CD4-positive, alpha-beta memory T cell (primary cell): Measurements from ENCODE around the gene PRKG1. TPM values are rescaled to one million over a fixed set of nuclear protein-coding genes. Genes with fewer than 3 reads are reported as not detected.
"Not testable (repeated sequence)": the region's sequence is repeated elsewhere in the genome, so short reads cannot be mapped to it uniquely, and the experiment has no call there.

Source experiments
- CTCF ChIA-PET: fragments of 350-600 bp; sonication (Branson Sonifier 250); formaldehyde crosslinking; loops from one replicate; lab custom pipeline; 2021; ENCODE audit warnings: inconsistent platforms; ENCODE audit not compliant: partially characterized antibody; lab: Charles Lee
- POLR2A ChIA-PET: fragments of 350-600 bp; sonication (Branson Sonifier 250); formaldehyde crosslinking; loops from one replicate; lab custom pipeline; 2021; ENCODE audit not compliant: partially characterized antibody; lab: Charles Lee
- DNase-seq, 5 donors: peaks; one replicate each; pipeline versions ENCODE4 v3.0.0 to v3.0.0-alpha.2; 2020 to 2022; ENCODE audit warnings: mixed read lengths in 1 of 5
- H3K27ac ChIP-seq: one replicate; pipeline ENCODE4 v1.7.0; 2013; ENCODE audit warnings: low read depth, low read length
- H3K27me3 ChIP-seq: 2 replicates; pipeline ENCODE4 v1.7.0; 2013; ENCODE audit warnings: mild to moderate bottlenecking, low read length, moderate library complexity; ENCODE audit not compliant: insufficient read depth
- H3K36me3 ChIP-seq: 2 replicates; pipeline ENCODE4 v1.7.0; 2013; ENCODE audit warnings: mild to moderate bottlenecking, low read length, moderate library complexity; ENCODE audit not compliant: insufficient read depth
- H3K4me1 ChIP-seq: 2 replicates; pipeline ENCODE4 v1.7.0; 2013; ENCODE audit warnings: mild to moderate bottlenecking, low read length, moderate library complexity; ENCODE audit not compliant: insufficient read depth
- H3K4me3 ChIP-seq, 2 donors: one replicate each; pipeline ENCODE4 v1.7.0; 2013; ENCODE audit warnings: low read length in 2 of 2, mild to moderate bottlenecking in 1 of 2
- H3K9me3 ChIP-seq, 2 donors: one replicate each; pipeline ENCODE4 v1.7.0; 2013; ENCODE audit warnings: low read length in 2 of 2, control low read depth in 1 of 2; ENCODE audit not compliant: control insufficient read depth in 1 of 2
- H3K27ac Mint-ChIP-seq, 7 donors: one replicate each; pipeline ENCODE4 v1.8.0; 2020 to 2021; ENCODE audit warnings: mixed read lengths in 7 of 7, mild to moderate bottlenecking in 6 of 7, inconsistent platforms in 3 of 7, moderate library complexity in 3 of 7
- H3K27me3 Mint-ChIP-seq, 2 donors: one replicate each; pipeline ENCODE4 v1.8.0; 2020 to 2021; ENCODE audit warnings: mixed read lengths in 2 of 2
- H3K36me3 Mint-ChIP-seq, 2 donors: one replicate each; pipeline ENCODE4 v1.8.0; 2020 to 2021; ENCODE audit warnings: mixed read lengths in 2 of 2, inconsistent platforms in 1 of 2, mild to moderate bottlenecking in 1 of 2
- H3K4me1 Mint-ChIP-seq, 4 donors: one replicate each; pipeline ENCODE4 v1.8.0; 2020 to 2021; ENCODE audit warnings: mixed read lengths in 4 of 4, mild to moderate bottlenecking in 1 of 4
- H3K4me3 Mint-ChIP-seq, 8 donors: one replicate each; pipeline ENCODE4 v1.8.0; 2020 to 2021; ENCODE audit warnings: mixed read lengths in 8 of 8, mild to moderate bottlenecking in 7 of 8, moderate library complexity in 6 of 8, inconsistent platforms in 3 of 8
- H3K9me3 Mint-ChIP-seq, 8 donors: one replicate each; pipeline ENCODE4 v1.8.0; 2020 to 2021; ENCODE audit warnings: mixed read lengths in 8 of 8, mild to moderate bottlenecking in 5 of 8, inconsistent platforms in 3 of 8, moderate library complexity in 1 of 8
- intact Hi-C: fragments of 100-400 bp; cut with micrococcal nuclease; formaldehyde crosslinking; loops from one replicate; pipeline ENCODE4 v1.15.1; 2023
- polyA plus RNA-seq, 2 donors: library from polyadenylated mRNA; unstranded; fragments of 300-500 nt; fragmentation: Illumina TruSeq; gene quantifications; one replicate each; pipeline ENCODE4 v1.2.3, GENCODE V29; 2021
- total RNA-seq, 2 experiments: library from RNA; stranded (reverse); gene quantifications; one replicate each; pipeline ENCODE4 v1.2.3, GENCODE V29; 2021

The PRKG1 gene
- total and polyA plus RNA-seq, 4 experiments from 2014 or later, result 0.06 to 0.20 TPM; not detected in 2

DNA sequence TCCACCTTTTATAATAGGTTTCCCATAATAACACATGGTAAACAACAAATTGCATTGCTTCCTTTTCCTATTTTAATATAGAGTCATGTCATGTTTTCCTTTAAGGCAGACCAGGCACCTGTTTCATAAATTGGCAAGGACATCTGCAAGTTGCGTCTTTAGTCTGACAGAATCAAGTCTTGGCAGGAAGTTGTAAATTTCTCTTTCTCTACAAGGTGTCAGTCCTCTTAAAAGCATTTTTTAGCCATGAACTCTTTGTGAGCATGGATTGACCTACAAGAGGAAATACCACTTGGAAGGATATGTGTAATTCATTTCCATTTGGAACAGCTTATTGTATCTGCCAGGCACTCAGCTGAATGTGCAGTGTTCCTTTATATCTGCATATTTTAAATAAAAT lies 176.8 kb downstream of the PRKG1 start:
- Histone ChIP-seq H3K27me3 (no peaks in the 10 kb centered on the region), H3K9me3 (no peaks in the 10 kb centered on the region), H3K36me3 (no peaks in the 10 kb centered on the region), H3K4me1 (no peaks in the 10 kb centered on the region), H3K4me3 (no peak overlapping the region), H3K27ac (no peak overlapping the region)
- ChIA-PET POLR2A (no interaction called here), CTCF (no interaction called here)
- H3K27me3 Mint-ChIP-seq, result peaks cover 0 to 1% of the 10 kb centered on the region in 2 donors
- no peaks in the 10 kb centered on the region for H3K36me3 Mint-ChIP-seq
- no peak overlapping the region for H3K4me3 Mint-ChIP-seq
- no peak overlapping the region for H3K27ac Mint-ChIP-seq
- intact Hi-C loops, result no loop called here
- no peak for DNase-seq
- no peaks in the 10 kb centered on the region for H3K9me3 Mint-ChIP-seq
- no peaks in the 10 kb centered on the region for H3K4me1 Mint-ChIP-seq

GRCh38 chr10:51255381-51255780 lies 181.1 kb downstream of the PRKG1 start:
- H3K27ac ChIP-seq, result no peak overlapping the region
- DNase-seq, result no peak
- no peaks in the 10 kb centered on the region for H3K9me3 ChIP-seq

GRCh38 chr10:51257511-51258248 lies 183.4 kb downstream of the PRKG1 start:
- Mint-ChIP-seq H3K36me3 (no peaks in the 10 kb centered on the region), H3K27ac (no peak overlapping the region), H3K27me3 (no peaks in the 10 kb centered on the region), H3K4me3 (no peak overlapping the region), H3K9me3 (peaks cover 0 to 5% (median 2%) of the 10 kb centered on the region in 8 donors), H3K4me1 (no peaks in the 10 kb centered on the region)
- Histone ChIP-seq H3K9me3 (no peaks in the 10 kb centered on the region), H3K4me1 (no peaks in the 10 kb centered on the region), H3K4me3 (no peak overlapping the region), H3K27ac (no peak overlapping the region), H3K36me3 (no peaks in the 10 kb centered on the region), H3K27me3 (no peaks in the 10 kb centered on the region)
- CTCF ChIA-PET, result no interaction called here
- DNase-seq, result no peak
- intact Hi-C loops, result no loop called here
- POLR2A ChIA-PET, result no interaction called here

More at GRCh38 chr10:51255381-51255780, 181.1 kb downstream of the PRKG1 start:
- H3K4me1 ChIP-seq, result no peaks in the 10 kb centered on the region
- H3K27me3 Mint-ChIP-seq, result no peaks in the 10 kb centered on the region
- H3K27me3 ChIP-seq, result no peaks in the 10 kb centered on the region
- H3K9me3 Mint-ChIP-seq, result peaks cover 0 to 5% (median 0%) of the 10 kb centered on the region in 8 donors
- ChIA-PET POLR2A (no interaction called here), CTCF (no interaction called here)
- no peak overlapping the region for H3K4me3 ChIP-seq
- peak overlapping the region in 1 of 7 donors; percentile 5 for H3K27ac Mint-ChIP-seq
- no peaks in the 10 kb centered on the region for H3K4me1 Mint-ChIP-seq
- H3K36me3 Mint-ChIP-seq, result no peaks in the 10 kb centered on the region
- no peaks in the 10 kb centered on the region for H3K36me3 ChIP-seq
- no peak overlapping the region for H3K4me3 Mint-ChIP-seq
- intact Hi-C loops, result no loop called here

GRCh38 chr10:51260376-51260775 lies 186.1 kb downstream of the PRKG1 start:
- Histone ChIP-seq H3K4me3 (no peak overlapping the region), H3K36me3 (no peaks in the 10 kb centered on the region), H3K4me1 (no peaks in the 10 kb centered on the region), H3K27me3 (no peaks in the 10 kb centered on the region), H3K27ac (no peak overlapping the region), H3K9me3 (no peaks in the 10 kb centered on the region)
- Mint-ChIP-seq H3K36me3 (no peaks in the 10 kb centered on the region), H3K4me3 (no peak overlapping the region), H3K9me3 (peaks cover 0 to 5% (median 3%) of the 10 kb centered on the region in 8 donors), H3K27me3 (no peaks in the 10 kb centered on the region), H3K27ac (no peak overlapping the region), H3K4me1 (no peaks in the 10 kb centered on the region)
- CTCF ChIA-PET, result no interaction called here
- POLR2A ChIA-PET, result no interaction called here
- intact Hi-C loops, result no loop called here
- DNase-seq, result no peak

DNA sequence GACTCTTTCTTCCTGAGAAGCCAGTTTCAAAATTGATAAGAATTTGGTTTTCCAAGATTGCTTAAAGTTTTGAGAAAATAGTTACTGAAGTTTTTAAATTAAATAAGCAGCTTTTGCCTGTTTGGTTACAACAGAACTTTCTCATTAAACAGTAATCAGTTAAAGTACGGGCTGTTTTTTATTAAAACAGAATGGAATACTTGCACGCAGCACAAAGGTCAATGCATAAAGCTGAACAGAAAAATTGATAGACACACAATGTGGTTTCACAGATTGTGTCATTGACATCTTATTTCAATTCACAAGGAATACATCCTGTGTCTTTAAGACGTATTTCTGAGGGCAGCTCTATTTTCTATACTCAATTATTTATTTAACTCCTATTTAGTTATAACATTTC lies 192.2 kb downstream of the PRKG1 start:
- intact Hi-C loops, result no loop called here
- ChIA-PET CTCF (no interaction called here), POLR2A (no interaction called here)
- H3K27me3 ChIP-seq, result no peaks in the 10 kb centered on the region
- H3K4me1 ChIP-seq, result no peaks in the 10 kb centered on the region
- no peak overlapping the region for H3K27ac Mint-ChIP-seq
- no peaks in the 10 kb centered on the region for H3K9me3 ChIP-seq
- H3K9me3 Mint-ChIP-seq, result peaks cover 0 to 5% (median 3%) of the 10 kb centered on the region in 8 donors
- H3K27ac ChIP-seq, result no peak overlapping the region
- H3K4me3 Mint-ChIP-seq, result no peak overlapping the region
- no peaks in the 10 kb centered on the region for H3K36me3 ChIP-seq
- no peak overlapping the region for H3K4me3 ChIP-seq
- no peak for DNase-seq
- H3K4me1 Mint-ChIP-seq, result no peaks in the 10 kb centered on the region
- H3K27me3 Mint-ChIP-seq, result peaks cover 0 to 2% of the 10 kb centered on the region in 2 donors
- no peaks in the 10 kb centered on the region for H3K36me3 Mint-ChIP-seq

- H3K4me1 Mint-ChIP-seq, H3K36me3 Mint-ChIP-seq, H3K27me3 Mint-ChIP-seq, DNase-seq, H3K9me3 Mint-ChIP-seq, H3K27ac Mint-ChIP-seq, CTCF ChIA-PET, H3K27ac ChIP-seq, H3K36me3 ChIP-seq, H3K27me3 ChIP-seq, H3K4me3 ChIP-seq, H3K4me1 ChIP-seq, H3K9me3 ChIP-seq, H3K4me3 Mint-ChIP-seq, POLR2A ChIA-PET, intact Hi-C loops: not testable (repeated sequence)
Measured at GRCh38 chr10:51267980-51268570, 193.8 kb downstream of the PRKG1 start.

GRCh38 chr10:51269821-51270220 lies 195.5 kb downstream of the PRKG1 start:
- Mint-ChIP-seq H3K4me1 (no peaks in the 10 kb centered on the region), H3K27me3 (peaks cover 0 to 2% of the 10 kb centered on the region in 2 donors), H3K36me3 (no peaks in the 10 kb centered on the region), H3K9me3 (peaks cover 0 to 4% (median 0%) of the 10 kb centered on the region in 8 donors), H3K27ac (no peak overlapping the region), H3K4me3 (no peak overlapping the region)
- ChIA-PET CTCF (interaction anchor here (0.5 to 1.2 kb wide), 2 partner anchors 48 to 120 kb away, joined by 3 read pairs; no protein-coding TSS in a partner anchor), POLR2A (no interaction called here)
- DNase-seq, result no peak
- intact Hi-C loops, result no loop called here
- no peak overlapping the region for H3K4me3 ChIP-seq
- H3K27me3 ChIP-seq, result no peaks in the 10 kb centered on the region
- no peaks in the 10 kb centered on the region for H3K4me1 ChIP-seq
- no peaks in the 10 kb centered on the region for H3K36me3 ChIP-seq
- no peak overlapping the region for H3K27ac ChIP-seq
- H3K9me3 ChIP-seq, result no peaks in the 10 kb centered on the region
